CD4-positive, alpha-beta T cell (primary cell): ENCODE results near the gene PCSK1N. TPM values are rescaled to one million over a fixed set of nuclear protein-coding genes. Genes with fewer than 3 reads are reported as not detected.

ENCODE experiments used
- ATAC-seq: fragments of 200-7000 bp; cut with Tn5 transposase; one replicate; pipeline ENCODE4 v1.10.0; 2022; ENCODE audit warnings: mild to moderate bottlenecking; ENCODE audit not compliant: poor library complexity
- CTCF ChIA-PET: fragments of 350-600 bp; sonication (Branson Sonifier 250); formaldehyde crosslinking; loops from one replicate; lab custom pipeline; 2021; ENCODE audit warnings: antibody characterized with exemption, inconsistent platforms; lab: Charles Lee
- POLR2A ChIA-PET: fragments of 350-600 bp; sonication (Branson Sonifier 250); formaldehyde crosslinking; loops from one replicate; lab custom pipeline; 2021; ENCODE audit warnings: antibody characterized with exemption, inconsistent platforms; lab: Charles Lee
- DNase-seq, 14 experiments: peaks; one replicate each; pipeline ENCODE4 v3.0.0-alpha.2; 2013 to 2020; ENCODE audit warnings: mixed read lengths in 2 of 14
- H3K27ac ChIP-seq, 2 donors: one replicate each; pipeline versions ENCODE4 v1.5.1 to v1.7.0; 2013; ENCODE audit warnings: low read length in 2 of 2, low read depth in 1 of 2, mild to moderate bottlenecking in 1 of 2
- H3K27me3 ChIP-seq, 2 experiments: 1 replicate in 1 of 2; 2 replicates in 1 of 2; pipeline versions ENCODE4 v1.6.1 to v1.7.0; 2013; ENCODE audit warnings: low read length in 2 of 2, control low read depth in 1 of 2, mild to moderate bottlenecking in 1 of 2, moderate library complexity in 1 of 2; ENCODE audit not compliant: insufficient read depth in 2 of 2, control insufficient read depth in 1 of 2
- H3K36me3 ChIP-seq: one replicate; pipeline ENCODE4 v1.6.1; 2013; ENCODE audit warnings: low read length, control low read depth; ENCODE audit not compliant: insufficient read depth
- H3K4me1 ChIP-seq: one replicate; pipeline ENCODE4 v1.6.1; 2013; ENCODE audit warnings: low read length, control low read depth; ENCODE audit not compliant: insufficient read depth
- H3K4me3 ChIP-seq: one replicate; pipeline ENCODE4 v1.5.1; 2013; ENCODE audit warnings: mild to moderate bottlenecking, low read length, moderate library complexity
- H3K9me3 ChIP-seq, 2 experiments: 1 replicate in 1 of 2; 2 replicates in 1 of 2; pipeline versions ENCODE4 v1.6.1 to v1.7.0; 2013; ENCODE audit warnings: low read length in 2 of 2, mild to moderate bottlenecking in 2 of 2, control low read depth in 1 of 2, moderate library complexity in 1 of 2; ENCODE audit not compliant: control insufficient read depth in 1 of 2, insufficient read depth in 1 of 2
- H3K27ac Mint-ChIP-seq: one replicate; pipeline ENCODE4 v1.8.0; 2020; ENCODE audit warnings: mixed read lengths
- H3K27me3 Mint-ChIP-seq: one replicate; pipeline ENCODE4 v1.8.0; 2021; ENCODE audit warnings: mixed read lengths
- H3K36me3 Mint-ChIP-seq: one replicate; pipeline ENCODE4 v1.8.0; 2021; ENCODE audit warnings: low read depth, mixed read lengths
- H3K4me1 Mint-ChIP-seq: one replicate; pipeline ENCODE4 v1.8.0; 2021; ENCODE audit warnings: low read depth, mixed read lengths
- H3K4me3 Mint-ChIP-seq: one replicate; pipeline ENCODE4 v1.8.0; 2020; ENCODE audit warnings: mild to moderate bottlenecking, mixed read lengths
- H3K9me3 Mint-ChIP-seq: one replicate; pipeline ENCODE4 v1.8.0; 2020; ENCODE audit warnings: mixed read lengths
- CTCF ChIP-seq: fragments of 200-600 bp; IDR thresholded peaks from one replicate; pipeline ENCODE4 v1.8.0; 2022; ENCODE audit warnings: antibody characterized with exemption, mild to moderate bottlenecking
- intact Hi-C, 2 experiments: fragments of 100-400 bp; cut with DNase I in 1 of 2; cut with micrococcal nuclease in 1 of 2; formaldehyde crosslinking; loops; one replicate each; pipeline versions ENCODE4 v1.15.1 to v1.9.0; 2023 to 2025; cut with DNase I, micrococcal nuclease
- total RNA-seq, 174 experiments: library from RNA in 2 of 174; stranded (reverse) in 2 of 174; gene quantifications; one replicate each; pipeline ENCODE4 v1.2.3 and lab custom pipeline; 2021 to 2026

The PCSK1N gene
- total RNA-seq, 2 experiments from 2014 or later: 3.5 to 4.9 TPM

GRCh38 chrX:48791063-48791820 is 44.2 kb downstream of the PCSK1N start:
- Histone ChIP-seq H3K4me3 (no peak overlapping the region), H3K9me3 (no peaks in the 10 kb centered on the region), H3K36me3 (no peaks in the 10 kb centered on the region), H3K4me1 (peaks cover 4% of the 10 kb centered on the region), H3K27ac (no peak overlapping the region), H3K27me3 (no peaks in the 10 kb centered on the region)
- intact Hi-C loops: loop anchor here in 1 of 2 experiments (5.0 kb wide), 1 partner anchor 39 kb away; no protein-coding TSS in a partner anchor
- Mint-ChIP-seq H3K9me3 (no peaks in the 10 kb centered on the region), H3K36me3 (no peaks in the 10 kb centered on the region), H3K27me3 (no peaks in the 10 kb centered on the region), H3K27ac (no peak overlapping the region), H3K4me1 (no peaks in the 10 kb centered on the region), H3K4me3 (no peak overlapping the region)
- ATAC-seq (no peak), DNase-seq (no peak)
- ChIA-PET CTCF (no interaction called here), POLR2A (no interaction called here)
- no peak for TF ChIP-seq CTCF

- H3K36me3 ChIP-seq: no peaks in the 10 kb centered on the region
- DNase-seq (no peak), ATAC-seq (no peak)
- H3K4me3 ChIP-seq: no peak overlapping the region
- H3K27ac Mint-ChIP-seq: no peak overlapping the region
- intact Hi-C loops: loop anchor here in 1 of 2 experiments (5.0 kb wide), 1 partner anchor 38 kb away; no protein-coding TSS in a partner anchor
- H3K27me3 ChIP-seq: no peaks in the 10 kb centered on the region
- peaks cover 4% of the 10 kb centered on the region for H3K4me1 ChIP-seq
- TF ChIP-seq CTCF: no peak
- no peaks in the 10 kb centered on the region for H3K9me3 ChIP-seq
- H3K27ac ChIP-seq: no peak overlapping the region
- ChIA-PET POLR2A (no interaction called here), CTCF (no interaction called here)
- H3K4me3 Mint-ChIP-seq: no peak overlapping the region
- H3K36me3 Mint-ChIP-seq: no peaks in the 10 kb centered on the region
- H3K4me1 Mint-ChIP-seq: no peaks in the 10 kb centered on the region
- H3K9me3 Mint-ChIP-seq: no peaks in the 10 kb centered on the region
- H3K27me3 Mint-ChIP-seq: no peaks in the 10 kb centered on the region
Observed at GRCh38 chrX:48790477-48790876, 44.9 kb downstream of the PCSK1N start.

- Histone ChIP-seq H3K9me3 (no peaks in the 10 kb centered on the region), H3K27ac (no peak overlapping the region), H3K4me1 (peaks cover 4% of the 10 kb centered on the region), H3K4me3 (no peak overlapping the region), H3K36me3 (no peaks in the 10 kb centered on the region), H3K27me3 (no peaks in the 10 kb centered on the region)
- no peak for TF ChIP-seq CTCF
- Mint-ChIP-seq H3K36me3 (no peaks in the 10 kb centered on the region), H3K4me3 (no peak overlapping the region), H3K9me3 (no peaks in the 10 kb centered on the region), H3K27me3 (no peaks in the 10 kb centered on the region), H3K27ac (no peak overlapping the region), H3K4me1 (no peaks in the 10 kb centered on the region)
- intact Hi-C loops: loop anchor here in 1 of 2 experiments (5.0 kb wide), 1 partner anchor 37 kb away; no protein-coding TSS in a partner anchor
- ATAC-seq: no peak
- ChIA-PET POLR2A (no interaction called here), CTCF (no interaction called here)
- DNase-seq: peak in 1 of 14 experiments; percentile 13
Observed at GRCh38 chrX:48789366-48790220, 45.8 kb downstream of the PCSK1N start.
